ENCODE data around the gene CD96.
"Not testable (repeated sequence)": the region's sequence is repeated elsewhere in the genome, so short reads cannot be mapped to it uniquely, and the experiment has no call there.

The CD96 gene

GRCh38 chr3:111610189-111610588 is 68.2 kb downstream of the CD96 start:
- H3K4me1 Mint-ChIP-seq = peaks cover 100% of the 10 kb centered on the region
- DNase-seq = no peak
- peaks cover 68% of the 10 kb centered on the region for H3K36me3 Mint-ChIP-seq (ENCODE audit: low read depth)
- no peaks in the 10 kb centered on the region for H3K27me3 Mint-ChIP-seq
- H3K9me3 Mint-ChIP-seq = peaks cover 4% of the 10 kb centered on the region
- peak overlapping the region; percentile 93 for H3K27ac Mint-ChIP-seq
- ATAC-seq = peak; percentile 37
- peak overlapping the region; percentile 79 for H3K4me3 Mint-ChIP-seq

DNA sequence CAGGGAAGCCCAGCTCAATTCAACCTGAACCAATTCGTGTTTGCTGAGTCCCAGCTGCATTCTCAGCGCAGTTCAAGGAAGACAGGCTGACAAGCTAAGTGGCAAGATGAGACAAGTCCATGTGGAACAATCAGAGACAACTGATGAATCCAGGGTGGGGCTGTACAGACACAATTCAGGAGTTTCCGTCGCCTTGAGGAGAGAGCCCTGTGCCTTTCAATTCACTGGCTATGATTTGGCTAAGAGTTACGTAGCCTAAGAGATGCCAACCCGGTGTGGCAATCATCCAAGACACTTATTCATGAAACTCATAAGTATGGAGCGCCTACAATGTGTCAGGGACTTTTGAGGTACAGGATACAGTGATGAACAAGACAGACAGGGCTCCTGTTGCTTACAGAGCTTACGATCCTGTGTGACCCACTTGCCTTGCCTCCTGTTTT is 68.6 kb downstream of the CD96 start:
- peaks cover 4% of the 10 kb centered on the region for H3K9me3 Mint-ChIP-seq
- ATAC-seq (peak; percentile 41), DNase-seq (no peak)
- H3K27me3 Mint-ChIP-seq = no peaks in the 10 kb centered on the region
- H3K36me3 Mint-ChIP-seq (ENCODE audit: low read depth) = peaks cover 69% of the 10 kb centered on the region
- peak overlapping the region; percentile 93 for H3K27ac Mint-ChIP-seq
- peaks cover 100% of the 10 kb centered on the region for H3K4me1 Mint-ChIP-seq
- H3K4me3 Mint-ChIP-seq = peak overlapping the region; percentile 79

GRCh38 chr3:111613294-111613693 is 71.3 kb downstream of the CD96 start:
- peak overlapping the region; percentile 79 for H3K4me3 Mint-ChIP-seq
- H3K4me1 Mint-ChIP-seq = peaks cover 100% of the 10 kb centered on the region
- peak overlapping the region; percentile 93 for H3K27ac Mint-ChIP-seq
- peaks cover 7% of the 10 kb centered on the region for H3K9me3 Mint-ChIP-seq
- DNase-seq = no peak
- H3K36me3 Mint-ChIP-seq (ENCODE audit: low read depth) = peaks cover 60% of the 10 kb centered on the region
- no peaks in the 10 kb centered on the region for H3K27me3 Mint-ChIP-seq
- peak; percentile 15 for ATAC-seq

DNA sequence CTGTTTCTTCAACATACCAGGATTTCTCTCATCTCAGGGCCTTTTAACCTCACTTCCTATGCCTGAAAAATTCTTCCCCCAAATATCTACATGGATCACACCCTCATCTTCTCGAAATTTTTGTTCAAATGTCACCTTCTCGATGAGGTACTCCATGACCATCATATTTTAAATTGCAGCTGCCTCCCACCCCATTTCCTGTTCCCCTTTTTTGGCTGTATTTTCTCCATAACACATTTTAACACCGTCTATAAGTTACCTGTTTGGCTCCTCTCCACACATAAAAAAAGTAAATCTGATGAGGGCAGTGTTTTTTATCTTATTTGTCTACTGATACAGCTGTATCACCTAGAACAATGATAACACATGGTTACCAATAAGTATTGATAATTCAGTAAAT is 73.9 kb downstream of the CD96 start:
- DNase-seq (no peak), ATAC-seq (no peak)
- Mint-ChIP-seq H3K9me3 (peaks cover 4% of the 10 kb centered on the region), H3K4me3 (peak overlapping the region; percentile 31), H3K4me1 (peaks cover 87% of the 10 kb centered on the region), H3K36me3 (ENCODE audit: low read depth) (peaks cover 43% of the 10 kb centered on the region), H3K27ac (peak overlapping the region; percentile 93), H3K27me3 (no peaks in the 10 kb centered on the region)

DNA sequence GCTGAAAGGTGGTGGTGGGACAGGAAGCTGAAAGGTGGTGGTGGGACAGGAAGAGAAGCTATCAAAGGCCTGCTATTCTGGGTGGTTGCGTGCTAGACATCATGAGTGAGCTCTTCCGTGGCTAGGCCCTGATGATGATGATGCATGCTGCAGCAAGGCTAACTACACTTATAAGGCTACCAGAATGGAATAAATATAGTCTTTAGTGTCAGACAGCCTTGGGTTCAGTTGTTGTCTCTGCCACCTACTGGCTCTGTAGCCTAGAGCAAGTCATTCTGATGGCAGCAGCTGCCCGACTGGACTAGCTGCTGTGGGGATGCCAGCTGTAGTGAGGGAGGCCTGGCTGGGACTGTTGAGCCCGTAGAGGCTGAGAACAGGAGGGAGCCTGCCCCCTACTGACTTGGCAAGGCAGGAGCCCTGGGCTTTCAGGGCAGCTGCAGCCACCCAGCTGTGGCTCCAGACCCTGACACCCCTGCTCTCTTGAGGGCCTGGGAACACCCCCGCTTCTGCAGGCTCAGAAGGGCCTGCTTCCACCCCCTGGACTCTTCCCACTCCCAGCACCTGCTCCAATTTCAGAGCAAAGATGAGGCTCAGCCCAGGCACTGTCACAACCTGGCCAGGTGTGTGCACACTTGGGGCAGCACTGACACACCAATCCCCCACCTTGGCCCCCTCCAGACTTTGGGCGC is 74.6 kb downstream of the CD96 start:
- peak overlapping the region; percentile 93 for H3K27ac Mint-ChIP-seq
- DNase-seq = peak; percentile 70

DNA sequence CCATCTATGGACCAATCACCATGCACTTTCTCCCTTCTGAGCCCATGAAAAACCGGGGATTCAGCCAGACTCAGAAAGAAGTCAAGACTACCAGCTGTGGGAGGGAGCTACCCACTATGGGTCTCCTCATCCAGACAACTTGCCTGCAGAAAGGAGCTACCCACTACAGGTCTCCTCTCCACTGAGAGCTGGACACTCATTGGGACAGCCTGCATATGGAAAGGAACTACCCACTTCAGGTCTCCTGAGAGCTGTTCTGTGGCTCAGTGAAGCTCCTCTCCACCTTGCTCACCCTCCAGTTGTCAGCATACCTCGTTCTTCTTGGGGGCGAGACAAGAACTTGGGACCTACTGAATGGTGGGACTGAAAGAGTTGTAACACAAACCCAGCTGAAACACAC is 75.4 kb downstream of the CD96 start:
- H3K9me3 Mint-ChIP-seq = peaks cover 4% of the 10 kb centered on the region

More for the DNA sequence above, 74.6 kb downstream of the CD96 start:
- Mint-ChIP-seq H3K4me3 (peak overlapping the region; percentile 31), H3K9me3 (peaks cover 4% of the 10 kb centered on the region), H3K36me3 (ENCODE audit: low read depth) (peaks cover 36% of the 10 kb centered on the region), H3K4me1 (peaks cover 80% of the 10 kb centered on the region), H3K27me3 (no peaks in the 10 kb centered on the region)
- peak; percentile 88 for ATAC-seq

GRCh38 chr3:111617912-111618601 is 76.1 kb downstream of the CD96 start:
- DNase-seq = no peak
- Mint-ChIP-seq H3K27me3 (no peaks in the 10 kb centered on the region), H3K4me1 (peaks cover 76% of the 10 kb centered on the region), H3K9me3 (peaks cover 4% of the 10 kb centered on the region), H3K4me3 (no peak overlapping the region), H3K27ac (peak overlapping the region; percentile 93), H3K36me3 (ENCODE audit: low read depth) (peaks cover 23% of the 10 kb centered on the region)
- ATAC-seq = no peak

More for the DNA sequence above, 75.4 kb downstream of the CD96 start:
- Mint-ChIP-seq H3K4me1 (peaks cover 78% of the 10 kb centered on the region), H3K27me3 (no peaks in the 10 kb centered on the region), H3K36me3 (ENCODE audit: low read depth) (peaks cover 29% of the 10 kb centered on the region), H3K27ac (peak overlapping the region; percentile 93), H3K4me3 (no peak overlapping the region)
- ATAC-seq (no peak), DNase-seq (no peak)

DNA sequence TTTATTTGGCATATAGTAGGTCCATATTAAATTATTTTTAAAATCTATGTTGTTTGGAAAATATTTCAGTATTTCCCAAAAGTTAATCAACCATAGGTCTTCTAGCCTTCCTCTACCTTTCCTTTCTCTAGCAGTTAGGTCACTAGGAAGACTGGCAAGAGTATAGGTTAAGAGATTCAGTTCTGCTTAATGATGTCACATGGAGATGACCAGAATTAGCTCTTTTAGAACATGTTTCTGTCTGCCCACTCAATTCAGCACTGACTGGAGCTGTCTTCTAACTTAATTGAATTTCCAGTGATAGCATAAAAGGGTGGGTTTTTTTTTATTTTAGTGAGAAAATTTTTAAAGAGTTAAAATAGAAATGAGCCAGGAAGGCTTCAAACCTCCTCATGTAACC is 76.9 kb downstream of the CD96 start:
- Mint-ChIP-seq H3K9me3 (peaks cover 4% of the 10 kb centered on the region), H3K4me3 (no peak overlapping the region), H3K4me1 (peaks cover 67% of the 10 kb centered on the region), H3K27me3 (no peaks in the 10 kb centered on the region), H3K36me3 (ENCODE audit: low read depth) (peaks cover 23% of the 10 kb centered on the region), H3K27ac (peak overlapping the region; percentile 64)
- ATAC-seq (no peak), DNase-seq (no peak)

DNA sequence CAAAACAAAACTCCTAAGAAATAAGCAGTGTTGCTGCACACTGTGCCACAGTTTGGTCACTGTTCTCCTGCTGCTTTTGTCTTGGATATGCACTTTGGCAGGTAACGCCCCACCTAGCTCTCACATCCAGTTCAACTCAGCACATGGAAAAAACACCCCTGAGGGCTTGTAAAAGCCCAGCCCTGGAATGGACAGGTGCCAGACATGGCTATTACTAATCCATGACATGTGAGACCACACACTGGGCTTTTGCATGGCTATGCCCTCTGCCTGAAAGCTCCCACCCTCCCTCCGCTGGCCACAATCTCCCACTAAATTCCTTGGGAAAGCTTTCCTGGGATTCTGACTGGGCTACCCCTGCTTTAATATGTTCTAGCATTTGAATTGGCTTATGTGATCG is 77.8 kb downstream of the CD96 start:
- Mint-ChIP-seq H3K36me3 (ENCODE audit: low read depth) (peaks cover 27% of the 10 kb centered on the region), H3K27ac (peak overlapping the region; percentile 15), H3K4me1 (peaks cover 65% of the 10 kb centered on the region), H3K4me3 (no peak overlapping the region), H3K9me3 (peaks cover 4% of the 10 kb centered on the region), H3K27me3 (no peaks in the 10 kb centered on the region)
- ATAC-seq = no peak
- no peak for DNase-seq

DNA sequence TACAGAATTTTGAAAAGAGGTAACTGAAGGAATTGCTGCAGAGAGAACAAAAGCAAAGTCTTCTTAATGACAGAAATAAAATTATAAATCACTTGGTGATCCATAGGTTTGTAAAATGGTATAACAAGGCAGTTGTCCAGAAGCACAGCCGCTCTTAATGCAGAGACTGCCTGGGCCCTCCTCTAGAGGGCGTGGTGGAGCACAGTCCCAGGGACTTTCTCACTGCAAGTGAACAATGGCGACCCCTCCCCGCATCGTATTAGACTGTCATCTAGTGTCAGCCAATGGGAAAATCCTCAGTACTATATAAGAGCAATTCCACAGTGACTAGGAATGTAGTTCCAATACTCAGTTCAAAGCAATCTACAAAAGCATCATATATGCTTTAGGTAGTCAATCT is 79.5 kb downstream of the CD96 start:
- ATAC-seq = no peak
- Mint-ChIP-seq H3K4me1 (peaks cover 48% of the 10 kb centered on the region), H3K4me3 (no peak overlapping the region), H3K27me3 (no peaks in the 10 kb centered on the region), H3K9me3 (peaks cover 4% of the 10 kb centered on the region), H3K36me3 (ENCODE audit: low read depth) (peaks cover 25% of the 10 kb centered on the region), H3K27ac (no peak overlapping the region)
- peak; percentile 71 for DNase-seq

DNA sequence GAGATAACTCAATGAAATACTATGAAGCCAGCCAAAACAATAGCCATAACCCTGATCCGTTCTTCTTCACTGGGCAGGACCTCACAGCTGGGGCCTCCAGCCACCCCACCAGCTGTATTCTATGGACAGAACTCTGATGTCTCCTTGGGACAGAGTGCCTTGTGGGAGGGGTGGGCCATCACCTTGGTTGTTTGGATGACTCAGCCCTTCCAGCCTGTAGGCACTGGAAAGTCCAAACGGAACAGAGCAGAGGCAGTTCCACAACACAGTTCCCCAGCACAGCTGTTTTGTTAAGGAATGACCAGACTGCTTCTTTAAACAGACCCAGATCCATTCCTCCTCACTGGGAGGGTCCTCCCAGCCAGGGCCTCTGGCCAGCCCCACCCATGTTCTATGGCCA is 85.1 kb downstream of the CD96 start:
- DNase-seq (no peak), ATAC-seq (no peak)
- peaks cover 21% of the 10 kb centered on the region for H3K4me1 Mint-ChIP-seq
- H3K27me3 Mint-ChIP-seq = no peaks in the 10 kb centered on the region
- peaks cover 17% of the 10 kb centered on the region for H3K9me3 Mint-ChIP-seq
- H3K36me3 Mint-ChIP-seq (ENCODE audit: low read depth) = peaks cover 41% of the 10 kb centered on the region
- no peak overlapping the region for H3K4me3 Mint-ChIP-seq
- peak overlapping the region; percentile 65 for H3K27ac Mint-ChIP-seq

DNA sequence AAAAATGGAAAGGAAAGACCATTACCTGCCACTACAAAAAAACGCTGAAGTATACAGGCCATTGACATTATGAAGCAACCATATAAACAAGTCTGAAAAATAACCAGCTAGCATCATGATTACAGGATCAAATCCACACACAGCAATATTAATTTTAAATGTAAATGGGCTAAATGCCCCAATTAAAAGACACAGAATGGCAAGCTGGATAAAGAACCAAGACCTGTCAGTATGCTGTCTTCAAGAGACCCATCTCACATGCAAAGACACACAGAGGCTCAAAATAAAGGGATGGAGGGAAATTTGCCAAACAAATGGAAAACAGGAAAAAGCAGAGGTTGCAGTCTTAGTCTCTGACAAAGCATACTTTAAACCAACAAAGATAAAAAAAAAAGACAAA is 87.0 kb downstream of the CD96 start:
- peaks cover 13% of the 10 kb centered on the region for H3K4me1 Mint-ChIP-seq
- not testable (repeated sequence) for H3K4me3 Mint-ChIP-seq, DNase-seq, ATAC-seq, H3K27ac Mint-ChIP-seq, H3K27me3 Mint-ChIP-seq
- H3K9me3 Mint-ChIP-seq = peaks cover 17% of the 10 kb centered on the region
- peaks cover 41% of the 10 kb centered on the region for H3K36me3 Mint-ChIP-seq (ENCODE audit: low read depth)

DNA sequence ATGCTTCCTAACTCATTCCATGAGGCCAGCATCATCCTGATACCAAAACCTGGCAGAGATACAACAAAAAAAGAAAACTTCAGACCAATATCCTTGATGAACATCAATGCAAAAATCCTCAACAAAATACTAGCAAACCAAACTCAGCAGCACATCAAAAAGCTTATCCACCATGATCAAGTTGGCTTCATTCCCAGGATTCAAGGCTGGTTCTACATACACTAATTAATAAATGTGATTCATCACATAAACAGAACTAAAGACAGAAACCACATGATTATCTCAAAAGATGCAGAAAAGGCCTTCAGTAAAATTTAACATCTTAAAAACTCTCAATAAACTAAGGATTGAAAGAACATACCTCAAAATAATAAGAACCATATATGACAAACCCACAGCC is 88.6 kb downstream of the CD96 start:
- H3K4me3 Mint-ChIP-seq, DNase-seq, H3K27ac Mint-ChIP-seq, H3K27me3 Mint-ChIP-seq, H3K4me1 Mint-ChIP-seq, ATAC-seq: not testable (repeated sequence)
- Mint-ChIP-seq H3K36me3 (ENCODE audit: low read depth) (peaks cover 32% of the 10 kb centered on the region), H3K9me3 (peaks cover 17% of the 10 kb centered on the region)

DNA sequence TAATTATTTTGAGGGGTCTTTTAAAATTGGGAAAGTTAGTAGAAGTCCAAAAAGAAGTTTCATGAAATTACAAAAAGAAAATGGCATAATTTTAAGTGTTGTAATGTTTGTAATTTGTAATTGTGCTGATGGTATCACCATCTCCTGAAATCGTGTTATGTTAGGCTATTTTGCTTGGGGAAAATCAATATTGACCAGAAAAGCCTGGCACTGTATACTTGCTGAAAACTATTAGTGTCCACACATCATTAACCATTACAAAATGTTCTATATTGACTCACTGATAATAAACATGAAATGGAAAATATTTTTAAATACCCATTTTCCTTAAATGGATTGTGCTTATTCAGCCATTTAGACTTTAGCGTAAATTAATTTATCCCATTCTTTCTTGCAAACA is 93.4 kb downstream of the CD96 start:
- H3K4me3 Mint-ChIP-seq = no peak overlapping the region
- ATAC-seq = no peak
- H3K27ac Mint-ChIP-seq = no peak overlapping the region
- H3K4me1 Mint-ChIP-seq = no peaks in the 10 kb centered on the region
- peaks cover 7% of the 10 kb centered on the region for H3K9me3 Mint-ChIP-seq
- peaks cover 45% of the 10 kb centered on the region for H3K36me3 Mint-ChIP-seq (ENCODE audit: low read depth)
- no peak for DNase-seq
- no peaks in the 10 kb centered on the region for H3K27me3 Mint-ChIP-seq

- no peak overlapping the region for H3K27ac Mint-ChIP-seq
- no peaks in the 10 kb centered on the region for H3K4me1 Mint-ChIP-seq
- no peak for DNase-seq
- no peaks in the 10 kb centered on the region for H3K27me3 Mint-ChIP-seq
- no peak overlapping the region for H3K4me3 Mint-ChIP-seq
- H3K36me3 Mint-ChIP-seq (ENCODE audit: low read depth) = peaks cover 49% of the 10 kb centered on the region
- H3K9me3 Mint-ChIP-seq = peaks cover 16% of the 10 kb centered on the region
- no peak for ATAC-seq
Measured at GRCh38 chr3:111636366-111636885, 94.4 kb downstream of the CD96 start.

Measured in activated naive CD8-positive, alpha-beta T cell treated with anti-CD3 and anti-CD28 coated beads, Interleukin-2, amount 50 U/mL, for 24 hours (primary cell).